Subcutaneous preadipocyte (primary cell): Measurements from ENCODE around the gene ANKRD55. TPM values are rescaled to one million over a fixed set of nuclear protein-coding genes. Genes with fewer than 3 reads are reported as not detected.

Source experiments
- small RNA-seq: library from RNA; depleted of rRNA; stranded (forward); fragments of <200 nt; gene quantifications from one replicate; pipeline ENCODE3, GENCODE V24; 2012
- total RNA-seq: library from RNA; depleted of rRNA; stranded (reverse); fragments of >200 nt; gene quantifications from 2 replicates; pipeline ENCODE4 v1.2.3, GENCODE V29; 2012

Gene ANKRD55
- total RNA-seq, result not detected in 2 replicates

DNA sequence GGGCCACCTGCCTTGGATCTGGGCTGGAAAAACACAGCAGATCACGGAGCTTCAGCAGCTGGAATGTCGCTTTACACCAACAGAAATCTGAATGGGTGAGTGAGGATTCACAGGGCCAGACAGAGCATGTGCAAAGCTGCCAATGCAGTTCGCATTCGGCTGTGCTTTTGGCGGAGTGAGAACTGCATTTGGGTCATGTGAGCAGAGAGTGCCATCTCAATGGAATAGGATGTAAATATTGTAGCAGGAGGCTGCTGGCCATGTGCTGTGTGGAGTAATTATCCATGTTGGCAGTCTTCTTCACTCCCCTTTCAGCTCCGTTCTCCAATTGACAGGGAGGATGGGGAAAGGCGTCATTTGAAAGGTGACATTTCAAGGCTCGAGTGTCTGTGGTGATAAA is at the start of gene ANKRD55:
TSS of gene ANKRD55 (minus strand) at position 101 of the 400 bp plus-strand sequence. CDS start 417 bp downstream, outside the sequence.

Small RNAs within 50 kb of the gene (small RNA-seq; reads per million reads assigned to genes)
- not detected for gene RNA5SP184
- 0.44 reads per million, percentile 24 among the genes with 10 or more reads in this experiment for gene RNA5SP185
- not detected for gene RNU6-299P

Other genes with a start within 250 kb of the ANKRD55 start
- 675 and 679 TPM in 2 replicates for gene IL6ST, start 238.4 kb downstream of the ANKRD55 start, total RNA-seq